ENCODE results near the gene SEPTIN7.

The SEPTIN7 gene

DNA sequence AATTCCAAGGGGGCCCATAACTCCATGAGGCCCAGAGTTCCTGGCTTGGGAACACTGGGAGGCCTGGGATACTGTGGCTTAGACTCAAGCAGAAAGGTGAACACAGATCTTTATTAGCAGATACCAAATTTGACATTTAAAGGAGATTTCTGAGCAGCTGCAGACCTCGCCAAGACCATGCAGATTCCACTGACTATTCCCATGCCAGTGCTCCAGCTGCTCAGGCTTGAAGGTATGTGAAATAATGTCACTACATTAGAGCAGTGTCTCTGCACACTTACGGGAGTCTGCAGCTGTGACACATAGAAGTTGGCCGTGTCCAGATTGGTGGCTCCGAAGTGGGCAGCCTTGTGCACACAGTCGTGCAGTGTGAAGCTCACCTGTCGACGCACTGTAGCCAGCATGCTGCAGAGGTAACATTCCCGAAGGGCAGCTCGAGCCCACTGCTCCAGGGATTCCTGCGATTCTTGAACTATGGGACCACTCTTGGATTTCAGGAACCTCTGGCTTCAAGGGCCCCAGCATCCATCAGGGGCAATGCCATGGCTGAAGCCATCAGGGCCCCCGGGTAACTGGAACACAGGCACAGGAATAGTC, 46.1 kb downstream of the SEPTIN7 start:
- Mint-ChIP-seq H3K4me3 (no peak overlapping the region), H3K4me1 (peaks cover 51% of the 10 kb centered on the region), H3K9me3 (no peaks in the 10 kb centered on the region), H3K27ac (no peak overlapping the region), H3K36me3 (peaks cover 83% of the 10 kb centered on the region)
- ATAC-seq (no peak), DNase-seq (ENCODE audit: low spot score in 2 of 2) (no peak)

DNA sequence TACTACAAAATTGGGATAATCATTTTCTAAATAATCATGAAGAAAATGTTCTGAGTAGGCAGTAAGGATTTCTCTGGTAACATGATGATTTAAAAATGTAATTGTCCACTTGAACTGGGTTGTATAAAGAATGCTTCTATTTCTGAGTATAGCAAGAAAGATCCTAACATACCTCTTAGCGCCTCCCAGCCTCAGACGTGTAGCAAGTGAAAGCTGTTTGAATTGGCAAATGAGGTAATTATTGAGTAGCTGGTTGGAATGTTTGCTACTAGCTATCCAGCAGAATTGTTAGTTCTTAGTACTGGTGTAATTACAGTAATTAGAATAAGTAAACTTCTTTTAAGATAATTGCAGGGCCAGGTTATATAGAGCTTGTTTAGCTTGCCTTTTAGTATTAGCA, 47.9 kb downstream of the SEPTIN7 start:
- DNase-seq (ENCODE audit: low spot score in 2 of 2) (no peak), ATAC-seq (no peak)
- Mint-ChIP-seq H3K36me3 (peaks cover 65% of the 10 kb centered on the region), H3K27ac (no peak overlapping the region), H3K9me3 (no peaks in the 10 kb centered on the region), H3K4me1 (peaks cover 49% of the 10 kb centered on the region), H3K4me3 (no peak overlapping the region)

DNA sequence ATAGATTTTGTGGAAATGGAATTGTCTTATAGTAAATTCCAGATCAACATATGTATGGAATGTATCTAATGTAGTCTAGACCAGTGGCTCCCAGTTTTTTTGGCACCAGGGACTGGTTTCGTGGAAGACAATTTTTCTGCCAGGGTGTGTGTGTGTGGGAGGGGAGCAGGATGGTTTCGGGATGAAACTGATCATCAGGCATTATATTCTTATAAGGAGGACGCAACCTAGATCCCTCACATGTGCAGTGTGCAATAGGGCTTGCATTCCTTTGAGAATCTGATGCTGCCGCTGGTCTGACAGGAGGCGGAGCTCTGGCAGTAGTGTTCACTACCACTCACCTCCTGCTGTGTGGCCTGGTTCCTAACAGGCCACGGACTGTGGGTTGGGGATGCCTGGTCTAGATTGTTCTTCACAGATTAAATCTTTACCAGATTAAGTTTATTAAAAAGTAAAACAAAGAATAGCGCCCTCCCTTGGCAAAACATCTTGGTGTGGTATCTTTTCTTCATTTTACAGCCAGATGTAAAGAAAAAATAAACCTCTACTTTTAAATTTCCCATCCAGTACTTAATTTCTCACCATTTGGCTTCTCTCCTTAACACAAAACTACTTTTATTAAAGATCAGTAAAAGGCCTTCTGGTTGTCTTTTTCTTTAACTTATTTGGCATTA, 48.4 kb downstream of the SEPTIN7 start:
- H3K4me3 Mint-ChIP-seq = no peak overlapping the region
- peaks cover 52% of the 10 kb centered on the region for H3K4me1 Mint-ChIP-seq
- H3K9me3 Mint-ChIP-seq = no peaks in the 10 kb centered on the region
- DNase-seq (ENCODE audit: low spot score in 2 of 2) (no peak), ATAC-seq (no peak)
- peaks cover 59% of the 10 kb centered on the region for H3K36me3 Mint-ChIP-seq
- peak overlapping the region; percentile 23 for H3K27ac Mint-ChIP-seq

DNA sequence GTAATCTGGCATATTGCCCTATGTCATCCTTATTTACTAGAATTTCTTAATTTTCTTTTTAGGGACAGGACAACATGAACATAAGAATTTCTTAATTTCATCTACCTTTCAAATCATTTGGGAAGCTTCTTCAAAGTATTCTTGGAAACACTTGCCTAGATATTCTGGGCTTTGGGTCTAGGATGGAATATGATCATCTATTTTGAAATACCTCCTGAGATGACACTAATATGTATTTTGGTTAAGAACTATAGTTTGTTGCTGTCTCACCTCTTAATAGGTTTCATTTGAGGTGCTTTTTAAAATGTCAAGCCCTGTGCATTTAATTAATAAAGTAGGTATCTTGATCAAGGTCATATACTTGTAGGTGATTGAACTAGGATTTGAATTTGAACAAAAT, 49.1 kb downstream of the SEPTIN7 start:
- peaks cover 54% of the 10 kb centered on the region for H3K4me1 Mint-ChIP-seq

More for the DNA sequence above, 49.1 kb downstream of the SEPTIN7 start:
- Mint-ChIP-seq H3K4me3 (no peak overlapping the region), H3K36me3 (peaks cover 52% of the 10 kb centered on the region), H3K27ac (peak overlapping the region; percentile 23), H3K9me3 (no peaks in the 10 kb centered on the region)
- ATAC-seq (no peak), DNase-seq (ENCODE audit: low spot score in 2 of 2) (no peak)
